Activated naive CD8-positive, alpha-beta T cell treated with anti-CD3 and anti-CD28 coated beads, Interleukin-2, amount 10 ng/mL, durations not matched to agents 7 days and 5 days (primary cell): Measurements from ENCODE around the gene ELP1. TPM values are rescaled to one million over a fixed set of nuclear protein-coding genes. Genes with fewer than 3 reads are reported as not detected.

Experiments
- ATAC-seq: fragments of 150-1000 bp; cut with Tn5 transposase; one replicate; pipeline ENCODE4 v1.10.0; 2021; ENCODE audit warnings: low read depth, moderate library complexity
- POLR2A ChIA-PET: fragments of 350-600 bp; sonication (Branson Sonifier 250); formaldehyde crosslinking; loops from one replicate; lab custom pipeline; 2021; ENCODE audit warnings: antibody characterized with exemption; lab: Charles Lee
- DNase-seq: peaks from one replicate; pipeline ENCODE4 v3.0.0; 2021
- H3K27ac Mint-ChIP-seq: one replicate; pipeline ENCODE4 v1.8.0; 2022; ENCODE audit warnings: mild to moderate bottlenecking, mixed read lengths
- H3K27me3 Mint-ChIP-seq: one replicate; pipeline ENCODE4 v1.8.0; 2022; ENCODE audit warnings: mild to moderate bottlenecking, moderate library complexity, mixed read lengths
- H3K36me3 Mint-ChIP-seq: one replicate; pipeline ENCODE4 v1.8.0; 2021; ENCODE audit warnings: mild to moderate bottlenecking, mixed read lengths
- H3K4me1 Mint-ChIP-seq: one replicate; pipeline ENCODE4 v1.8.0; 2021; ENCODE audit warnings: mixed read lengths
- H3K4me3 Mint-ChIP-seq: one replicate; pipeline ENCODE4 v1.8.0; 2022; ENCODE audit warnings: mild to moderate bottlenecking, moderate library complexity, mixed read lengths
- H3K9me3 Mint-ChIP-seq: one replicate; pipeline ENCODE4 v1.8.0; 2021; ENCODE audit warnings: mixed read lengths
- total RNA-seq, 2 experiments: library from RNA; stranded (reverse); gene quantifications; one replicate each; pipeline ENCODE4 v1.2.3, GENCODE V29; 2021

The ELP1 gene
- total RNA-seq, 2 experiments from 2014 or later, result 23.5 to 25.7 TPM

DNA sequence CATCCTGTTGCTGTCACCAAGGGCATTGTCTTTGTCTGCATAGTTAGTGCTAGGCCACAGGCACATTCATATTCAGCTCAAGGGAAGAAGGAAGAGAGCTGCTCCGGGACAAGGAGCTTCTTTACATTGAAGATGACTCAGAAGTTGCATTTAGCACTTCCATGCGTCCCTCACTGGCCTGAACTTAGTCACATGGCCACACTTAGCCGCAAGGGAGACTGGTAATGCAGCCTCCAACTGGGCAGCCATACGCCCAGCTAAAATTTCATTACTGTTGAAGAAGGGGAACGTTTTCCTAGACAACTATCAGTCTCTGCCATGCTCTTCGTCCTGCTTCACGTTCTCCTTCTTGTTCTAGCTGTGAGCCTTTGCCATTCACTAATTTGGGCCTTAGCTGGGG, 98.1 kb downstream of the ELP1 start:
- no peak for DNase-seq
- POLR2A ChIA-PET, result no interaction called here

DNA sequence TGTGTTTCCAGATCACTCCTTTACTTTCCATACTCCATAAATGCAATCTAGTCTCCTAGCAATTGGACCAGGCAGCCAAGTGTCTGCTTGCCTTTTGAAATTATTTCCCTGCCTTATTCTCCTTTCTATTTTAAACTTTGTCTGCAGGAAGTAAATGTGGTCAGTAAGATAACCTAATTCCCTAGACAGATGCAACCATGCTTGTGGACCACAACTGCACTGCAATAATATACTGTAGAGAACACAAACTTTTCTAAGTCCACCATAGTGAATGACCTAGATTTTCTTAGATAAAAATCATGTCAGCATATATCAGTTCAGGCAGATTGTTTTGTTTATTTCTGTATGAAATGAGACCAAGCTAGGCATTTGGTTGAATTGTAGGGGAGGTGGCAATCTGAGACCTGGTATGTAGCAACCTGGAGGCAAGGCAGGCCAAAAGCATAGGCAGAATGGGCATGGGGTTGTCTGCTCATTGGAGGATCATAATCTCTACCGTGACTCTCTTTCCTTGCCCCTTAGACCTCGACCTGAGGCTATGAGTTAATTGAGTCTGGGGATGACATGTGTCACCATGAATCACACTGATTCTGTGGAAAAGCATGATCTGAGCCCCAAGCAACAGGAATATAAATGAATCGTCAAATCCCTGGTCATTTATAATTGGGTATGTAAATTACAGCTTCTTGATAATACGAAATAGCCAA, 98.8 kb downstream of the ELP1 start:
- POLR2A ChIA-PET, result no interaction called here
- H3K4me1 Mint-ChIP-seq, result peaks cover 9% of the 10 kb centered on the region
- no peak for ATAC-seq
- H3K27ac Mint-ChIP-seq, result no peak overlapping the region
- peaks cover 3% of the 10 kb centered on the region for H3K27me3 Mint-ChIP-seq
- no peaks in the 10 kb centered on the region for H3K9me3 Mint-ChIP-seq
- H3K36me3 Mint-ChIP-seq, result no peaks in the 10 kb centered on the region
- H3K4me3 Mint-ChIP-seq, result no peak overlapping the region
- no peak for DNase-seq

More for the DNA sequence above, 98.1 kb downstream of the ELP1 start:
- no peak for ATAC-seq
- Mint-ChIP-seq H3K4me3 (no peak overlapping the region), H3K27me3 (no peaks in the 10 kb centered on the region), H3K4me1 (peaks cover 8% of the 10 kb centered on the region), H3K9me3 (no peaks in the 10 kb centered on the region), H3K36me3 (no peaks in the 10 kb centered on the region), H3K27ac (no peak overlapping the region)

DNA sequence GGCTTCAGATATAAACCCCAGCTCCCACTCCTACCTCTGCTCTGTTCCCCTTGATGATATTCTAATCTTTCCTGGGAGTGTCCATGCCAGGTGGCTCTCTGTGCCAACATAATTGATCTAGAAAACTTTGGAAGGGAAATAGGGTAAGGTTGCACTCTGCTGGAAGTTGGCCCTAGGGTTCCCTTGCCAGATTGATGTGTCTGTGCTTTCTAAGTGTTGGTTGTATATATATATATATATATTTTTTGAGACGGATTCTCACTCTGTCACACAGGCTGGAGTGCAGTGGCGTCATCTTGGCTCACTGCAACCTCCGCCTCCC, 101.8 kb downstream of the ELP1 start:
- Mint-ChIP-seq H3K4me3 (no peak overlapping the region), H3K9me3 (no peaks in the 10 kb centered on the region), H3K4me1 (peaks cover 9% of the 10 kb centered on the region), H3K27me3 (peaks cover 11% of the 10 kb centered on the region), H3K27ac (no peak overlapping the region), H3K36me3 (no peaks in the 10 kb centered on the region)
- no peak for DNase-seq
- no peak for ATAC-seq
- POLR2A ChIA-PET, result no interaction called here

DNA sequence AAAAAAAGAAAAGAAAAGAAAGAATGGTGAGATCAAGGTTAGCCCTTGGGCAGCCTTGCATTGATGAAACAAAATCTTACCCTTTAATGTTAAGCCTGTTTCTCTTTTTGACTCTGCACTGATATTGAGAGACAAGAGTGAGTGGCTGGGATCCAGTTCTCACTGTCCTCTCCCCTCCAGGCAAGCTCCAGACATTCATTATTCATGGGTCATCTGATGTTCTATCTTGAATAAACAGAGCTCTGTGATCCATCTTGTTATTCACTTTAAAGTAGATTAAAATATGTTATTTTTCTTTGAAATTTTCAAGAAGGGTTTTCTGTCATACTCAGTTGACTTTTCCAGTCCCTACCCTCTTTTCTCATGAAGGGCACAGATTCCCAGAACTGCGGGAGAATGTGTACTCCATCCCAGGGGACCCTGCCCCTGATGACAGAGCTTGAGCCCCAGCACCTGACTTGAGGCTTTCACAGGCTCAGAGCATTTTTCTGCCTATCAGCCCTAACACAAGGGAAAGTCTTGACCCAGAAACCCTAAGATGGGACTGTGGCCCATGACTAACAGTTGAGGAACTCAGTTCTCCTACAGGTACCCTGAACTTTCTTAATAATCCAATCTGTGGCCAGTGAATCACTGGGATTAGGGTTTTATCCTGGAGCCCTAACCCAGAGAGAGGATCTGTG, 102.3 kb downstream of the ELP1 start:
- Mint-ChIP-seq H3K4me1 (peaks cover 9% of the 10 kb centered on the region), H3K4me3 (no peak overlapping the region), H3K9me3 (no peaks in the 10 kb centered on the region), H3K27me3 (peaks cover 11% of the 10 kb centered on the region), H3K27ac (no peak overlapping the region), H3K36me3 (no peaks in the 10 kb centered on the region)
- POLR2A ChIA-PET, result no interaction called here
- no peak for DNase-seq
- no peak for ATAC-seq

DNA sequence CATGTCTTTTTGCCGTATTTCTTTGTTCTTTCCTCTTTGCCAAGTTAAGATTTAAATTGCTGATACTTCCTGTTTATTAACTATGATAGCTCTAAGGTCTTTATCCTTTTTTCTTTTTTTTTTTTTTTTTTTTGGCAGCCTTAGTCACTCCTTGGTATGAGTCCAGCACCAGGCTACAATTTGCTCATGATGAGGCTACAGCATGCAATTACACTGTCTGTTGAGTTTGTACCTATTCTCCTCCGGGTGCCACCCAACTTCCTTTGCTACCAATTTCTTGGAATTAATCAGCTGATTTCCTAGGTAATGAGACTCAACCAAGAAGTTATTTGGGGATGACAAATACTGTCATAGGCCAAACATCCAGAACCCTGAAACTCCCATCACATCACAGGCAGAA, 103.7 kb downstream of the ELP1 start:
- Mint-ChIP-seq H3K9me3 (no peaks in the 10 kb centered on the region), H3K27me3 (peaks cover 13% of the 10 kb centered on the region), H3K27ac (no peak overlapping the region), H3K36me3 (no peaks in the 10 kb centered on the region), H3K4me3 (no peak overlapping the region), H3K4me1 (peaks cover 6% of the 10 kb centered on the region)
- no peak for DNase-seq
- POLR2A ChIA-PET, result no interaction called here
- no peak for ATAC-seq

DNA sequence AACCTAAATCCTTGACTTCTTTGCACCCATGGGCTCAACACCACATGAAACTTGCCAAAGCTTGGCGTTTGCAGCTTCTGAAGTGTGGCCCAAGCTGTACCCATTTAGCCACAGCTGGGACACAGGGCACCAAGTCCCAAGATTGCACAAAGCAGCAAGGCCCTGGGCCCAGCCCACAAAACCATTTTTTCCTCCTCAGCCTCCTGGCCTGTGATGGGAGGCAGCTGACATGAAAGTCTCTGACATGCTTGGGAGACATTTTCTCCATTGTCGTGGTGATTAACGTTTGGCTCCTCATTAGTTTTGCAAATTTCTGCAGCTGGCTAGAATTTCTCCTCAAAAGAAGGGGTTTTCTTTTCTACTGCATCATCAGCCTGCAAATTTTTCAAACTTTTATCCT, 110.1 kb downstream of the ELP1 start:
- Mint-ChIP-seq H3K27ac (no peak overlapping the region), H3K4me3 (no peak overlapping the region), H3K27me3 (peaks cover 12% of the 10 kb centered on the region), H3K36me3 (no peaks in the 10 kb centered on the region), H3K4me1 (no peaks in the 10 kb centered on the region), H3K9me3 (peaks cover 2% of the 10 kb centered on the region)
- no peak for ATAC-seq
- no peak for DNase-seq
- POLR2A ChIA-PET, result no interaction called here

Other genes with a start within 250 kb of the ELP1 start
- gene ACTL7B, start 78.1 kb downstream of the ELP1 start, total RNA-seq, result not detected
- gene ACTL7A, start 71.9 kb downstream of the ELP1 start, total RNA-seq, result not detected
- 1 to 10 TPM; 9.2 to 9.7 TPM for gene ABITRAM, start 276 bp upstream of the ELP1 start, total RNA-seq
- gene CTNNAL1, start 79.4 kb upstream of the ELP1 start, total RNA-seq, result 10 to 100 TPM; 14.0 to 15.2 TPM
- gene TMEM245, start 185.8 kb upstream of the ELP1 start, total RNA-seq, result 10 to 100 TPM; 42.8 to 45.7 TPM
- not detected for gene FRRS1L, start 233.1 kb upstream of the ELP1 start, total RNA-seq